H9 (cell line): ENCODE data around the gene LACTB. TPM values are rescaled to one million over a fixed set of nuclear protein-coding genes. Genes with fewer than 3 reads are reported as not detected.

ENCODE experiments used
- DNase-seq: peaks from one replicate; pipeline ENCODE4 v3.0.0-alpha.2; 2017
- H2AFZ ChIP-seq: one replicate; pipeline ENCODE4 v1.6.1; 2013; ENCODE audit warnings: mild to moderate bottlenecking, low read length, control low read depth, moderate library complexity
- H2AK5ac ChIP-seq: 2 replicates; pipeline ENCODE4 v1.6.1; 2013; ENCODE audit warnings: low read length, control low read depth, mixed read lengths; ENCODE audit not compliant: insufficient read length
- H2BK120ac ChIP-seq: one replicate; pipeline ENCODE4 v1.6.1; 2013; ENCODE audit warnings: low read depth, mild to moderate bottlenecking, low read length, control low read depth, inconsistent platforms; ENCODE audit not compliant: poor library complexity, severe bottlenecking
- H2BK12ac ChIP-seq: 2 replicates; pipeline ENCODE4 v1.6.1; 2013; ENCODE audit warnings: low read length, control low read depth, mixed read lengths, low read depth; ENCODE audit not compliant: insufficient read length
- H2BK15ac ChIP-seq: 2 replicates; pipeline ENCODE4 v1.6.1; 2013; ENCODE audit warnings: low read depth, low read length, control low read depth
- H2BK20ac ChIP-seq: one replicate; pipeline ENCODE4 v1.6.1; 2013; ENCODE audit warnings: low read depth, mild to moderate bottlenecking, low read length, control low read depth, inconsistent platforms; ENCODE audit not compliant: poor library complexity, severe bottlenecking
- H2BK5ac ChIP-seq: 2 replicates; pipeline ENCODE4 v1.6.1; 2013; ENCODE audit warnings: low read length, control low read depth, mixed read lengths; ENCODE audit not compliant: insufficient read length
- H3K14ac ChIP-seq: 2 replicates; pipeline ENCODE4 v1.6.1; 2013; ENCODE audit warnings: low read length, control low read depth; ENCODE audit not compliant: insufficient read depth
- H3K18ac ChIP-seq: 2 replicates; pipeline ENCODE4 v1.6.1; 2013; ENCODE audit warnings: low read depth, mild to moderate bottlenecking, mixed read lengths, low read length, control low read depth; ENCODE audit not compliant: insufficient read length
- H3K23ac ChIP-seq: 2 replicates; pipeline ENCODE4 v1.6.1; 2013; ENCODE audit warnings: low read length, control low read depth, mixed read lengths, low read depth; ENCODE audit not compliant: insufficient read length
- H3K23me2 ChIP-seq: 2 replicates; pipeline ENCODE4 v1.6.1; 2013; ENCODE audit warnings: low read depth, mild to moderate bottlenecking, mixed read lengths, low read length, control low read depth; ENCODE audit not compliant: insufficient read length, poor library complexity, severe bottlenecking
- H3K27ac ChIP-seq: 2 replicates; pipeline ENCODE4 v1.5.1; 2013; ENCODE audit warnings: low read length, control low read depth, mixed read lengths, low read depth; ENCODE audit not compliant: insufficient read length
- H3K27me3 ChIP-seq: 2 replicates; pipeline ENCODE4 v1.6.1; 2013; ENCODE audit warnings: low read length, control low read depth, inconsistent platforms; ENCODE audit not compliant: insufficient read depth
- H3K4ac ChIP-seq: 2 replicates; pipeline ENCODE4 v1.6.1; 2013; ENCODE audit warnings: low read depth, mild to moderate bottlenecking, control low read depth, inconsistent platforms, low read length, moderate library complexity
- H3K4me1 ChIP-seq: 2 replicates; pipeline ENCODE4 v1.6.1; 2013; ENCODE audit warnings: low read length, control low read depth, inconsistent platforms; ENCODE audit not compliant: insufficient read depth
- H3K4me2 ChIP-seq: 2 replicates; pipeline ENCODE4 v1.6.1; 2013; ENCODE audit warnings: low read length, control low read depth, mixed read lengths; ENCODE audit not compliant: insufficient read length, insufficient read depth
- H3K56ac ChIP-seq: 2 replicates; pipeline ENCODE4 v1.6.1; 2013; ENCODE audit warnings: low read depth, mild to moderate bottlenecking, mixed read lengths, low read length, control low read depth; ENCODE audit not compliant: insufficient read length
- H3K79me1 ChIP-seq: 2 replicates; pipeline ENCODE4 v1.6.1; 2013; ENCODE audit warnings: low read depth, mild to moderate bottlenecking, moderate library complexity, low read length, control low read depth, inconsistent platforms; ENCODE audit not compliant: insufficient read depth, poor library complexity, severe bottlenecking
- H3K79me2 ChIP-seq: 2 replicates; pipeline ENCODE4 v1.6.1; 2013; ENCODE audit warnings: low read length, control low read depth, inconsistent platforms; ENCODE audit not compliant: insufficient read depth
- H3K9ac ChIP-seq: 2 replicates; pipeline ENCODE4 v1.6.1; 2013; ENCODE audit warnings: low read length, control low read depth, mixed read lengths; ENCODE audit not compliant: insufficient read length; ENCODE audit errors: extremely low read depth
- H3K9me3 ChIP-seq: one replicate; pipeline ENCODE4 v1.6.1; 2013; ENCODE audit warnings: low read depth, low read length, inconsistent platforms; ENCODE audit not compliant: control insufficient read depth
- H3T11ph ChIP-seq: one replicate; pipeline ENCODE4 v1.6.1; 2013; ENCODE audit warnings: mild to moderate bottlenecking, low read length, control low read depth, inconsistent platforms
- H4K20me1 ChIP-seq: one replicate; pipeline ENCODE4 v1.6.1; 2013; ENCODE audit not compliant: control insufficient read depth, insufficient read length, insufficient read depth
- H4K5ac ChIP-seq: 2 replicates; pipeline ENCODE4 v1.6.1; 2013; ENCODE audit warnings: low read depth, mild to moderate bottlenecking, mixed read lengths, low read length, control low read depth; ENCODE audit not compliant: insufficient read length
- H4K8ac ChIP-seq: replicated peaks from 2 replicates; pipeline ENCODE4 v1.6.1; 2013; ENCODE audit warnings: low read length, control low read depth, mixed read lengths, low read depth; ENCODE audit not compliant: insufficient read length
- H4K91ac ChIP-seq: 2 replicates; pipeline ENCODE4 v1.6.1; 2013; ENCODE audit warnings: low read depth, mild to moderate bottlenecking, moderate library complexity, mixed read lengths, low read length, control low read depth; ENCODE audit not compliant: insufficient read length
- H3K27ac Mint-ChIP-seq, 3 experiments: 2 replicates in 2 of 3; 3 replicates in 1 of 3; pipeline ENCODE4 v1.8.0; 2020 to 2021; ENCODE audit warnings: mixed read lengths in 3 of 3, mild to moderate bottlenecking in 1 of 3, moderate library complexity in 1 of 3
- H3K27me3 Mint-ChIP-seq: 2 replicates; pipeline ENCODE4 v1.8.0; 2021; ENCODE audit warnings: low read depth, mild to moderate bottlenecking, moderate library complexity, mixed read lengths
- H3K36me3 Mint-ChIP-seq, 3 experiments: 2 replicates in 2 of 3; 3 replicates in 1 of 3; pipeline ENCODE4 v1.8.0; 2020 to 2021; ENCODE audit warnings: low read depth in 3 of 3, mixed read lengths in 3 of 3; ENCODE audit not compliant: insufficient read depth in 1 of 3
- H3K4me1 Mint-ChIP-seq, 2 experiments: 2 replicates each; pipeline ENCODE4 v1.8.0; 2020; ENCODE audit warnings: mixed read lengths in 2 of 2
- H3K4me3 Mint-ChIP-seq, 2 experiments: 2 replicates in 1 of 2; 3 replicates in 1 of 2; pipeline ENCODE4 v1.8.0; 2020 to 2021; ENCODE audit warnings: mild to moderate bottlenecking in 2 of 2, mixed read lengths in 2 of 2, moderate library complexity in 1 of 2
- H3K9me3 Mint-ChIP-seq, 2 experiments: 2 replicates in 1 of 2; 3 replicates in 1 of 2; pipeline ENCODE4 v1.8.0; 2020; ENCODE audit warnings: mild to moderate bottlenecking in 2 of 2, mixed read lengths in 2 of 2, moderate library complexity in 1 of 2
- WGBS: extraction: QIAGEN DNeasy Blood & Tissue Kit; methylation state at CpG from one replicate; pipeline ENCODE4 v1.1.7; 2013; ENCODE audit warnings: missing lambda C conversion rate, low lambda C conversion rate, mixed read lengths; ENCODE audit not compliant: insufficient read length; ENCODE audit errors: extremely low coverage; 5-methylcytosine and 5-hydroxymethylcytosine counted together
- total RNA-seq: library from RNA; stranded (reverse); gene quantifications from 2 replicates; pipeline ENCODE4 v1.2.1, GENCODE V29; 2021
- TF ChIP-seq, protein P1 (sequence below): fragments of 200-600 bp; sonication (generic); conservative IDR thresholded peaks from 3 replicates; pipeline ENCODE4 v1.8.0; 2021; ENCODE audit warnings: antibody characterized with exemption, mild to moderate bottlenecking

The LACTB gene
- total RNA-seq, 1 experiment from 2014 or later = 10.3 TPM

DNA sequence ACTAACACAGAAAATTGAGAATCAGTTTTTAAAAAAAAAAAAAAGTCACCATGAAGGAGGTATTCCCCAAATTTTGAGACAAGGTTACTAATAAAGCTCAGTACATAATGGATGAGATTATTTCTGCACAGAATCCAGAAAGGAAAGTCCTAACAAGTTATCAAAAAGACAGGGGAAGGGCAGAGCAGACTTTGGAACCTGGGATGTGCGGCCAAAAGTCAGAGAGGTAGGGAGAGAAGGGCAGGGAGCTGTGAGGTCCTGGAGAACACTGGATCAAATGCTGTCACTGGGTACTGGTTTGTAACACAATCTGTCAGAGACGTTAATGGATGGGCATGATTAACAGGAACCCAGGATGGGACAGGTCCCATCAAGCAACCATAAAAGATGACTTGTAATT is 12.2 kb upstream of the LACTB start:
- Histone ChIP-seq H2BK120ac (no peak overlapping the region), H3K9ac (no peak overlapping the region), H3K4me2 (no peak overlapping the region), H3K9me3 (no peaks in the 10 kb centered on the region), H3K79me1 (no peaks in the 10 kb centered on the region), H2AFZ (no peak overlapping the region), H4K8ac (no peak overlapping the region), H3K27ac (no peak overlapping the region), H2BK12ac (no peak overlapping the region), H3K4me1 (no peaks in the 10 kb centered on the region), H2BK15ac (no peak overlapping the region), H2AK5ac (no peak overlapping the region), H4K5ac (no peak overlapping the region), H3K14ac (no peak overlapping the region), H3K23me2 (no peaks in the 10 kb centered on the region), H2BK20ac (no peak overlapping the region), H3K79me2 (no peaks in the 10 kb centered on the region), H4K91ac (no peak overlapping the region), H3K27me3 (no peaks in the 10 kb centered on the region), H3K23ac (no peak overlapping the region), H3K18ac (no peak overlapping the region), H3T11ph (no peak overlapping the region), H4K20me1 (no peaks in the 10 kb centered on the region), H3K4ac (no peak overlapping the region), H2BK5ac (no peak overlapping the region), H3K56ac (no peak overlapping the region)
- peaks cover 0 to 7% of the 10 kb centered on the region in 2 experiments; a peak in 1 of 5 replicates for H3K9me3 Mint-ChIP-seq
- H3K27ac Mint-ChIP-seq = no peak overlapping the region; a peak in 1 of 7 replicates
- 0 out of 4 replicates have a peak, but pooled peaks cover 0 to 5% of the 10 kb centered on the region in 2 experiments for H3K4me1 Mint-ChIP-seq
- H3K36me3 Mint-ChIP-seq = peaks cover 0 to 2% (median 0%) of the 10 kb centered on the region in 3 experiments; a peak in 1 of 7 replicates
- H3K4me3 Mint-ChIP-seq = no peak overlapping the region
- WGBS = no CpG with 5 or more reads among the region's 2 CpGs
- TF ChIP-seq, protein P1, sequence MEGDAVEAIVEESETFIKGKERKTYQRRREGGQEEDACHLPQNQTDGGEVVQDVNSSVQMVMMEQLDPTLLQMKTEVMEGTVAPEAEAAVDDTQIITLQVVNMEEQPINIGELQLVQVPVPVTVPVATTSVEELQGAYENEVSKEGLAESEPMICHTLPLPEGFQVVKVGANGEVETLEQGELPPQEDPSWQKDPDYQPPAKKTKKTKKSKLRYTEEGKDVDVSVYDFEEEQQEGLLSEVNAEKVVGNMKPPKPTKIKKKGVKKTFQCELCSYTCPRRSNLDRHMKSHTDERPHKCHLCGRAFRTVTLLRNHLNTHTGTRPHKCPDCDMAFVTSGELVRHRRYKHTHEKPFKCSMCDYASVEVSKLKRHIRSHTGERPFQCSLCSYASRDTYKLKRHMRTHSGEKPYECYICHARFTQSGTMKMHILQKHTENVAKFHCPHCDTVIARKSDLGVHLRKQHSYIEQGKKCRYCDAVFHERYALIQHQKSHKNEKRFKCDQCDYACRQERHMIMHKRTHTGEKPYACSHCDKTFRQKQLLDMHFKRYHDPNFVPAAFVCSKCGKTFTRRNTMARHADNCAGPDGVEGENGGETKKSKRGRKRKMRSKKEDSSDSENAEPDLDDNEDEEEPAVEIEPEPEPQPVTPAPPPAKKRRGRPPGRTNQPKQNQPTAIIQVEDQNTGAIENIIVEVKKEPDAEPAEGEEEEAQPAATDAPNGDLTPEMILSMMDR = no peak
- DNase-seq = no peak
- H3K27me3 Mint-ChIP-seq = no peaks in the 10 kb centered on the region; the same call in none of the 2 replicates
